NCI-H82 (cell line): Measurements from ENCODE around the gene PCSK1N.
"Not testable (repeated sequence)": the region's sequence is repeated elsewhere in the genome, so short reads cannot be mapped to it uniquely, and the experiment has no call there.

Source experiments
- DNase-seq: peaks from one replicate; lab custom pipeline; 2025; lab: John Stamatoyannopoulos, UW

PCSK1N gene

GRCh38 chrX:48823053-48823452, 12.4 kb downstream of the PCSK1N start:
- DNase-seq, result no peak

GRCh38 chrX:48819394-48819793, 16.0 kb downstream of the PCSK1N start:
- DNase-seq, result not testable (repeated sequence)

- DNase-seq, result no peak
Observed at GRCh38 chrX:48818866-48819265, 16.5 kb downstream of the PCSK1N start.

DNA sequence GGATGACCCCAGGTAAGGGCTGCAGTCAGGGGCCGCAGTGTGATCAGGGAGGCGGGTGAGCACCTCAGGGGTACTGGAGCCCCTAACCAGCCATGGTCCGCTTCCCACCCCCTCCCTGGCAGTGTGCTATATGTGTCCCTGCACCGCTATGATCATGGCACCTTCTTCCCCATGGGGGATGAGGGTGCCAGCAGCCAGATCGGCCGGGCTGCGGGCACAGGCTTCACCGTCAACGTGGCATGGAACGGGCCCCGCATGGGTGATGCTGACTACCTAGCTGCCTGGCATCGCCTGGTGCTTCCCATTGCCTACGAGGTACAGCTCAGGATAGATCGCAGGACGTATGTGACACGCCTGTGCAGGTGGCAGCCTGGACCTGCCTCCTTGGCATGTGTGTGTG, 17.3 kb downstream of the PCSK1N start:
- no peak for DNase-seq

DNA sequence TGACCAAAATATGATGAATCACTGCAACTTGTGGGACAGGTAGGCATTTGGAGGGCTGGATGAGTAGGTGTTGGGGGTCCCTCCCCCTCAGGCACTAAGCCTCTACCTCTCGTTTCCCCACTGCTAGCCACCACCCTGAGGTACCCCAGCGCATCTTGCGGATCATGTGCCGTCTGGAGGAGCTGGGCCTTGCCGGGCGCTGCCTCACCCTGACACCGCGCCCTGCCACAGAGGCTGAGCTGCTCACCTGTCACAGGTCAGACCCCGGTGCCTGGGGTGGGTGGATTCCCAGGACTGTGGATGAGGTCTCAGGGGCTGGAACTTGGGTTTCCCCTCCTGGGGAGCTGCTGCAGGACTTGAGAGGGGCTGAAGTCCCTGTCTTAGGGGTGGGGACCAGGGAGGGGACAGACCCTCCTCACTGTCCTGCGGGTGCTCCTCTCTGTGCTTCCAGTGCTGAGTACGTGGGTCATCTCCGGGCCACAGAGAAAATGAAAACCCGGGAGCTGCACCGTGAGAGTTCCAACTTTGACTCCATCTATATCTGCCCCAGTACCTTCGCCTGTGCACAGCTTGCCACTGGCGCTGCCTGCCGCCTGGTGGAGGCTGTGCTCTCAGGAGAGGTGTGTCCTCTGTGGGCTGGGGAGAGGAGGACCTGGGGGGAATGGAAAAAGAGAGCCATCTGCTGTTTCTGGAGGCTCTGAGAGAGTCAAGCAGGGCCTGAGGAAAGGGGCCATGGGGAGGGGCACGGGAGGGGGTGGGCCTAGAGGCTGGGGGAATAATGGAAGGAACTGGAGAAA, 19.2 kb downstream of the PCSK1N start:
- peak; percentile 67 for DNase-seq

DNA sequence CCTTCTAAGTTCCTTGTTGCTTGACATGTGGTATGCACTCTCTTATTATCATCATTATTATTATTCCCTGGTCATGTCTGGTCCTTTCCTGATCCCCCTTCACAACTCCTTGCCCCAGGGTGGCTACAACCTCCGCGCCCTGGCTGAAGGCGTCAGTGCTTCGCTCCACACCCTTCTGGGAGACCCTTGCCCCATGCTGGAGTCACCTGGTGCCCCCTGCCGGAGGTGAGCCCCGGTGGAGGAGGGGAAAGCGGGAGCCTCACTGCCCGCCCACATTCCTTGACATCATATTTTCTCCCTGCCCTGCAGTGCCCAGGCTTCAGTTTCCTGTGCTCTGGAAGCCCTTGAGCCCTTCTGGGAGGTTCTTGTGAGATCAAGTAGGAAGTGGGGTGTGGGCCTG, 20.1 kb downstream of the PCSK1N start:
- no peak for DNase-seq

DNA sequence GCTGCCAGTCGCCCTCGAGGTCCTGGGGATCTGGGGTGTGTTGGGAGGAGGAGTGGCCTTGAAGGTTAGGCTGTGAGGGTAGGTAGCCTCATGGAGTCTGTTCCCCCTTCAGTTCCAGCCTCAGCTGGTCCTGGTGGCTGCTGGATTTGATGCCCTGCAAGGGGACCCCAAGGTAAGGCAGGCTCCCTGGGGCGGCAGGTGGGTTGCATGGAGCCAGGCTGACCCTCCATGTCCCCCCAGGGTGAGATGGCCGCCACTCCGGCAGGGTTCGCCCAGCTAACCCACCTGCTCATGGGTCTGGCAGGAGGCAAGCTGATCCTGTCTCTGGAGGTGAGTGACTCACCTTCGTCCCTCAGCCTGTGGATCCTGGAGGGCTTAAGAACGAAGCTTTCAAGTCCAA, 20.7 kb downstream of the PCSK1N start:
- DNase-seq, result no peak

DNA sequence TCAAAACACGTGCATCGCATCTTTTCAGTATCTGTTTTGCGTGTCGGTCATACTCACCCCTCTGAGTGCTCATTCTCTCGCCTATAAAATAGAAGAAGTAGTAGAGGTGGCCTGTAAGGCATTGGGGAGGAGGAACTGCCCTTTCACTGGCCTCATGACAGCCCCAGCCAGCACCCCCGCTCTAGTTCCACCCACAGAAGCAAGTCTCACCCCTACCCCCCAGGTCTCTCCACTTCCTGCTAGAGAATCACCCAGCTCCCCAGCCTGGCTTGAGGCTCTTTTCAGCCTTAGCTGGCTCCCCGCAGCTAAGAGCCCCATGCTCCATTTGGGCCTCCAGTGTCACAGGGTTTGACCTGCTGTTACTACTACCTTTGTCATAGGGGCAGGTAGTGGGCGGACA, 21.8 kb downstream of the PCSK1N start:
- DNase-seq, result no peak

DNA sequence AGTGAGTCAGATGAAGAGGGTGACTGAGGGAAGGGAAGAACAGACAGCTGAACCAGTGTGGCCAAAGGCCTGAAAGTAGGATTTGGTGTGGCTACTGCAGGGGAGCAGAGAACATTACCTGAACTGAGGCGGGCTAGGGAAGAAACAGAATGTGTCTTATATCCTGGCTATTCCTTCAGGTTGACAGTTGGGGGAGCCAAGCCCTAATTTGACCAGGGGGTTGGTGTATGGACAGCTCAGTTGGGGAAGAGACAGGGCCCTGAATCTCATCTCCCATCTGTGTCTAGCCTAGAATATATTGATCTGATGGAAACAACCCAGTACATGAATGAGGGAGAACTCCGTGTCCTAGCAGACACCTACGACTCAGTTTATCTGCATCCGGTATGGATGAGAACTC, 29.3 kb downstream of the PCSK1N start:
- no peak for DNase-seq

- DNase-seq, result no peak
Observed at GRCh38 chrX:48802905-48803200, 32.6 kb downstream of the PCSK1N start.

DNA sequence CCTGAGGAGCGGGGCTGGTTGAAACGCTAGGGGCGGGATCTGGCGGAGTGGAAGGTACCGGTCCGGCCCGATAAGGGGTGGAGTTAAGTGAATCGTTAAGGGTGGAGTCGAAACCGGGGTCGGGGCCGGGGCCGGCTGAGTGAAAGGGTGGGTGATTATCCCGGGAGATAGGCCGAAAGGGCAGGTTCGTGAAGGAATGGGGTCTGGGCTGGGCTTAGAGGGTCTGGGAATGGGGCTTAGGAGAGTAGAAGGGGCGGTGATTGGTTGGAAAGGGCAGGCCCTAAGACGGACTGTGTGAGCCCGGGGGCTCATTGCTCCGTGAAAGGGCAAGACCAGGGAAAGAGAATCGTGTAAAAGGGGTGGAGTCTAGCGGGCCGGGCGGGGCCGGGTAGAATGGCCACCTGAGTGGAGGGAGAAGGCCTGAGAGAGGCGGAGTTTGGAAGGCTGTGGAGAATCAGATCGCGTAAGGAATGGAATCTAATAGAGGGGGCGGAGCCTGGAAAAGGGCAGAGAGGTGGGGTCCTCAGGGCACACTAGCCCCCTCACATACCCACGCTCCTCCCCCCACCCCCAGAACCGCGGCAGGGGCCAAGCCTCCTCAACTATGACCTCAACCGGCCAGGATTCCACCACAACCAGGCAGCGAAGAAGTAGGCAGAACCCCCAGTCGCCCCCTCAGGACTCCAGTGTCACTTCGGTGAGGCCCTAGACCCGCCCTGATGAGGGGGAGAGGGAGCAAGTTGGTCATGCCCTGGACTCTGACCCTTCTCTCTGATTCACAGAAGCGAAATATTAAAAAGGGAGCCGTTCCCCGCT, 33.1 kb downstream of the PCSK1N start:
- DNase-seq, result peak; percentile 96

- DNase-seq, result peak; percentile 99
Observed at GRCh38 chrX:48801280-48802088, 33.9 kb downstream of the PCSK1N start, which contains the start of gene HDAC6. Gene HDAC6 (plus strand): TSS chrX:48802067. CDS start chrX:48802693, 626 bp downstream.

GRCh38 chrX:48800574-48801279, 34.7 kb downstream of the PCSK1N start:
- DNase-seq, result peak; percentile 45

DNA sequence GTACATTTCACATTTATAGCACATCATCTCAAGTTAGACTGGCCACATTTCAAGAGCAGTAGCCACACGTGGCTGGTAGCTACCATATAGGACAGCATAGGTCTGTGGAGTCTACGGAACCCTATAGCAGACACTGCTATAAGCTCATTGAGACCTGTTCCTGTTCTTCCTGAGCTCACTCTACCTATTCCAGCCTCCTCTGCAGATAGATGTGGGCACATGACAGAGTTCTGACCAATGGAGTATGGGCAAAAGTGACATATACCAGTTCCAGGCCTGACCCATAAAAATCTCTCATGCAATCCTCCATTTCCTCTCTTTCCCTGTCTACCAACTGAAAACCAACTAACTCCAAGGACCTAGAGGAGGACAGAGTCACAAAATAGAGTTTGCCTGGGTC, 37.1 kb downstream of the PCSK1N start:
- no peak for DNase-seq

DNA sequence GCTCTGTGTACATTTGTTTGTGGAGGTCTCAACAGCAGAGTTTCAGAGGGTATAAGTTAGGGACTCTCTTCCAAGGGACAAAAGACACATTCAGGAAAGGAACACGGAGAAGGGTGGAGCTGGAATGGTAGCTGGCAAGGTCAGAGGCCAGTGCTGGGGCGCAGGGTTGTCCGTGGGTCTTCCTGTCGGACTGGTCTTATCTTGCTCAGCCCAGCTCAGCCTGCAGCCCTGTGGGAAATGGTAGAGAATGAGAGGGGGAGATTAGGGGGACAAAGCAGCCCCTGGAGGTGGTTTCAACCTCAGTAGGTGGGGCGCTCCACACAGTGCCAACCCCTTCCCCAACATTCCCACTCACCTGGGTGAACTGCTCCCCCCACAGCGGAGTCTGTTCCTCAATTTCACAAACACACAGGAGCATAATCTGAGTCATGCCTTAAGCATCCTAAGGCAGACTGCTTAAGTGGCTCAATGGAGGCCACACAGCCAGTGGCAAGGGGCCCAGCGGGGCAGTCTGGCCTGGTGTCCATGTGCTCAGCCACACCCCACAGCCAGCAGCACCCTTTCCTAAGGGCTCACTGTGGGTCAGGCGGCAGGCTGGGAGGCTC, 40.4 kb downstream of the PCSK1N start:
- no peak for DNase-seq

GRCh38 chrX:48794340-48794910, 41.0 kb downstream of the PCSK1N start:
- no peak for DNase-seq

GRCh38 chrX:48793935-48794334, 41.5 kb downstream of the PCSK1N start:
- no peak for DNase-seq

- no peak for DNase-seq
Observed at GRCh38 chrX:48792219-48792618, 43.2 kb downstream of the PCSK1N start.

GRCh38 chrX:48791063-48791820, 44.2 kb downstream of the PCSK1N start:
- no peak for DNase-seq

DNA sequence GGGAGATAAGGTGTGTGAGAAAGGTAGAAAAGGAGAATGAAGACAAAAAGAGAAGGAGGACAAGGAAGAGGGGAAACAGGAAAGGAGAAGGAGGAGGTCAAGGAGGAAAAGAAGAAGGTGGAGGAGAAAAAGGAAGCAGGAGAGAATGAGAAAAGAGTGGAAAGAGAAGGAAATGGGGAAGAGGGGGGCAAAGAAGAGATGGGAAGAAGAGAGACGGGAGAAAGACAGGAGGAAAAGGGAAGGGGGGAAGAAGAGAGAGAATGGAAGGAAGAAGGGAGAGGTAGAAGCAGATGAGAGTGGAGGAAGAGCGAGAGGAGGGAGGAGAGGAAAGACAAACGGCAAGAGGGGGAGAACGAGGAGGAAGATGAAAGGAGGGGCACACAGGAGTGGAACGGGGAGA, 44.9 kb downstream of the PCSK1N start:
- DNase-seq, result no peak
